ENCODE data around the gene RRAS2. TPM values are rescaled to one million over a fixed set of nuclear protein-coding genes. Genes with fewer than 3 reads are reported as not detected.
A peak's percentile ranks its signal among the peaks of the same experiment; 100 is the strongest.

The RRAS2 gene
- total and polyA plus RNA-seq, 8 donors: 9.0 to 21.8 (median 14.8) TPM

GRCh38 chr11:14364322-14364721 lies 5.3 kb upstream of the RRAS2 start:
- Histone ChIP-seq H3K9me3 (no peaks in the 10 kb centered on the region), H3K27ac (no peak overlapping the region), H3K27me3 (no peaks in the 10 kb centered on the region), H3K4me3 (no peak overlapping the region), H3K36me3 (no peaks in the 10 kb centered on the region), H3K4me1 (no peaks in the 10 kb centered on the region)
- ATAC-seq (no peak), DNase-seq (no peak), FAIRE-seq (no peak)
- intact Hi-C loops (cut with DNase I): no loop called here
- TF ChIP-seq, protein P1, sequence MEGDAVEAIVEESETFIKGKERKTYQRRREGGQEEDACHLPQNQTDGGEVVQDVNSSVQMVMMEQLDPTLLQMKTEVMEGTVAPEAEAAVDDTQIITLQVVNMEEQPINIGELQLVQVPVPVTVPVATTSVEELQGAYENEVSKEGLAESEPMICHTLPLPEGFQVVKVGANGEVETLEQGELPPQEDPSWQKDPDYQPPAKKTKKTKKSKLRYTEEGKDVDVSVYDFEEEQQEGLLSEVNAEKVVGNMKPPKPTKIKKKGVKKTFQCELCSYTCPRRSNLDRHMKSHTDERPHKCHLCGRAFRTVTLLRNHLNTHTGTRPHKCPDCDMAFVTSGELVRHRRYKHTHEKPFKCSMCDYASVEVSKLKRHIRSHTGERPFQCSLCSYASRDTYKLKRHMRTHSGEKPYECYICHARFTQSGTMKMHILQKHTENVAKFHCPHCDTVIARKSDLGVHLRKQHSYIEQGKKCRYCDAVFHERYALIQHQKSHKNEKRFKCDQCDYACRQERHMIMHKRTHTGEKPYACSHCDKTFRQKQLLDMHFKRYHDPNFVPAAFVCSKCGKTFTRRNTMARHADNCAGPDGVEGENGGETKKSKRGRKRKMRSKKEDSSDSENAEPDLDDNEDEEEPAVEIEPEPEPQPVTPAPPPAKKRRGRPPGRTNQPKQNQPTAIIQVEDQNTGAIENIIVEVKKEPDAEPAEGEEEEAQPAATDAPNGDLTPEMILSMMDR (IDR thresholded peaks at IDR 0.05): no peak
- 96 to 98% methylated on average over 5 of the region's 5 CpGs for WGBS, 2 donors

DNA sequence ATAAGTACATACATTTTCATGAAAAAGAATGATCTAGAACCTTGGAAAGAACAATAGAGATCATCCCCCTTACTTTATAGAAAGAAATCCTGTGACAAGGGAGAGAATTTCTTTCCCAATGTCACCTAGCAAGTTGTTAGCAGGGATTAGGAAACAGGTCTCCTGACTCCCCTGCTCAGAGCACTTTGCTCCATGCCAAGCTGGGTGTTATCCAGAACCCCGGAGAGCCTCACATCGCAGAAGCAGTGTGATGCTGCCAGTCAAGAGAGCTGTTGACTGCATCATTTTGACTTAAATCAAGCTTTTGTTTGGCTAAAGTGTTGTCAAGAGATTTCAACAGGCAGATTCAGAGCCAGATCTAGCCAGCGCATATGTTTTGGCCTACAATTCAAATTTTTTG lies 3.6 kb upstream of the RRAS2 start:
- no peaks in the 10 kb centered on the region for H3K9me3 ChIP-seq
- H3K4me1 ChIP-seq: peaks cover 0 to under 1% (median 0%) of the 10 kb centered on the region in 3 donors
- H3K27ac ChIP-seq: no peak overlapping the region
- H3K27me3 ChIP-seq: no peaks in the 10 kb centered on the region
- WGBS, 2 donors: 69 to 77% methylated on average over 3 of the region's 3 CpGs
- ATAC-seq: no peak
- no peak overlapping the region for H3K4me3 ChIP-seq
- DNase-seq: no peak
- no peak for FAIRE-seq
- TF ChIP-seq, protein P1 (IDR thresholded peaks at IDR 0.05): no peak
- no peaks in the 10 kb centered on the region for H3K36me3 ChIP-seq
- intact Hi-C loops (cut with DNase I): no loop called here

DNA sequence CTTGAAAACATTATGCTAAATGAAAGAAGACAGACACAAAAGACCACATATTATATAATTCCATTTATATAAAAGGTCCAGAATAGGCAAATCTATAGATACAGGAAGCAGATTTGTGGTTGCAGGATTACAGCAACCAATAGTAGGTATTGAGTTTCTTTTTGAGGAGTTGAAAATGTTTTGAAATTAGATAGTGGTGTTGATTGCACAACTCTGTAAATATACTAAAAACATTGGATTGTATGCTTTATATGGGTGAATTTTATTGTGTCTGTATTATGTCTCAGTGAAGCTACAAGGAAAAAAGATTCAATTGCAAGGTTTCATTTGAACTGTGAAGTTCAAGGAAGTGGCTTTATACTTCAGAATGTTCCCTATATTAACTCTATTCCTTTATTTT lies 3.0 kb upstream of the RRAS2 start:
- DNase-seq (no peak), ATAC-seq (no peak), FAIRE-seq (no peak)
- intact Hi-C loops (cut with DNase I): no loop called here
- peaks cover 0 to 5% (median 5%) of the 10 kb centered on the region in 3 donors for H3K4me1 ChIP-seq
- no peak overlapping the region for H3K4me3 ChIP-seq
- no peaks in the 10 kb centered on the region for H3K9me3 ChIP-seq
- no peaks in the 10 kb centered on the region for H3K27me3 ChIP-seq
- H3K36me3 ChIP-seq: no peaks in the 10 kb centered on the region
- TF ChIP-seq, protein P1 (IDR thresholded peaks at IDR 0.05): no peak
- H3K27ac ChIP-seq: no peak overlapping the region

- 94 to 96% methylated on average over 17 of the region's 17 CpGs for WGBS, 2 donors
- Histone ChIP-seq H3K9me3 (no peaks in the 10 kb centered on the region), H3K4me3 (no peak overlapping the region), H3K36me3 (no peaks in the 10 kb centered on the region), H3K27ac (no peak overlapping the region), H3K4me1 (peaks cover 0 to 5% (median 5%) of the 10 kb centered on the region in 3 donors), H3K27me3 (no peaks in the 10 kb centered on the region)
- ATAC-seq: no peak
- TF ChIP-seq, protein P1 (IDR thresholded peaks at IDR 0.05): no peak
- no peak for FAIRE-seq
- intact Hi-C loops (cut with DNase I): no loop called here
- DNase-seq: no peak
These were observed 2.0 kb upstream of the RRAS2 start for GRCh38 chr11:14360976-14361375.

- Histone ChIP-seq H3K4me3 (peak overlapping the region in 3 of 4 donors; percentile 78 to 85 (median 80)), H3K27ac (no peak overlapping the region), H3K4me1 (peaks cover 0 to 5% (median 5%) of the 10 kb centered on the region in 3 donors), H3K27me3 (no peaks in the 10 kb centered on the region), H3K36me3 (no peaks in the 10 kb centered on the region), H3K9me3 (no peaks in the 10 kb centered on the region)
- DNase-seq (no peak), ATAC-seq (no peak), FAIRE-seq (no peak)
- intact Hi-C loops (cut with DNase I): no loop called here
- 68 to 74% methylated on average over 5 of the region's 5 CpGs for WGBS, 2 donors
- TF ChIP-seq, protein P1 (IDR thresholded peaks at IDR 0.05): no peak
These were observed 583 bp upstream of the RRAS2 start for GRCh38 chr11:14359501-14360031.

All from pancreas (tissue), 10 donors.